Stimulated activated CD4-positive, alpha-beta T cell treated with anti-CD3 and anti-CD28 coated beads, Interleukin-15, amount 100 ng/mL, for 1 hour (primary cell): ENCODE measurements around the gene EVX2.

Experiments used
- DNase-seq, 2 donors: peaks; one replicate each; pipeline ENCODE4 v3.0.0-alpha.2; 2020; ENCODE audit warnings: low read depth in 1 of 2, low spot score in 1 of 2

Gene EVX2

GRCh38 chr2:176082824-176083751 lies 674 bp downstream of the EVX2 start:
- no peak for DNase-seq

GRCh38 chr2:176082525-176082823 lies 1.3 kb downstream of the EVX2 start:
- no peak for DNase-seq

GRCh38 chr2:176081837-176082524 lies 1.8 kb downstream of the EVX2 start:
- no peak for DNase-seq

- DNase-seq, result no peak
Observed at GRCh38 chr2:176081376-176081836, 2.4 kb downstream of the EVX2 start.

- DNase-seq, result no peak
Observed at GRCh38 chr2:176080540-176081375, 3.0 kb downstream of the EVX2 start.

- DNase-seq, result no peak
Observed at GRCh38 chr2:176079831-176080539, 3.8 kb downstream of the EVX2 start.

- no peak for DNase-seq
Observed at GRCh38 chr2:176079285-176079830, 4.4 kb downstream of the EVX2 start.

GRCh38 chr2:176078541-176079284 lies 5.0 kb downstream of the EVX2 start:
- DNase-seq, result no peak

- no peak for DNase-seq
Observed at GRCh38 chr2:176076796-176077195, 7.0 kb downstream of the EVX2 start.

- DNase-seq, result no peak
Observed at GRCh38 chr2:176076063-176076462, 7.7 kb downstream of the EVX2 start.

- no peak for DNase-seq
Observed at GRCh38 chr2:176075481-176075880, 8.3 kb downstream of the EVX2 start.

- DNase-seq, result no peak
Observed at GRCh38 chr2:176074919-176075425, 8.8 kb downstream of the EVX2 start.

- no peak for DNase-seq
Observed at GRCh38 chr2:176072951-176073904, 10.5 kb downstream of the EVX2 start.

- DNase-seq, result no peak
Observed at GRCh38 chr2:176072292-176072669, 11.5 kb downstream of the EVX2 start.

GRCh38 chr2:176071330-176072291 lies 12.2 kb downstream of the EVX2 start:
- no peak for DNase-seq

GRCh38 chr2:176068419-176068832 lies 15.3 kb downstream of the EVX2 start:
- DNase-seq, result no peak

GRCh38 chr2:176067589-176068418 lies 16.0 kb downstream of the EVX2 start:
- DNase-seq, result no peak
